Cardiac muscle cell (in vitro differentiated cells and primary cell): ENCODE measurements around the gene UNC119B. TPM values are rescaled to one million over a fixed set of nuclear protein-coding genes. Genes with fewer than 3 reads are reported as not detected.

ENCODE experiments used
- DNase-seq, 2 donors: peaks; one replicate each; pipeline versions ENCODE4 v3.0.0 to v3.0.0-alpha.2; 2010 to 2017; ENCODE audit warnings: low read depth in 1 of 2, low spot score in 1 of 2
- H3K27ac ChIP-seq: fragments of 200-600 bp; sonication (generic); 2 replicates; pipeline ENCODE4 v1.5.1; 2016
- H3K27me3 ChIP-seq: fragments of 200-600 bp; sonication (generic); 2 replicates; pipeline ENCODE4 v1.6.0; 2016; ENCODE audit warnings: control low read depth
- H3K36me3 ChIP-seq: fragments of 200-600 bp; sonication (generic); 2 replicates; pipeline ENCODE4 v1.5.1; 2016; ENCODE audit warnings: control low read depth
- H3K4me1 ChIP-seq: fragments of 200-600 bp; sonication (generic); 2 replicates; pipeline ENCODE4 v1.8.1; 2017; ENCODE audit warnings: low read depth, mild to moderate bottlenecking, mixed run types
- H3K4me3 ChIP-seq: fragments of 200-600 bp; sonication (generic); 2 replicates; pipeline ENCODE4 v1.5.1; 2016; ENCODE audit warnings: mild to moderate bottlenecking
- H3K9me3 ChIP-seq: fragments of 200-600 bp; sonication (generic); 2 replicates; pipeline ENCODE4 v1.5.1; 2017; ENCODE audit warnings: low read depth, mild to moderate bottlenecking, control low read depth
- polyA plus RNA-seq: library from polyadenylated mRNA; unstranded; fragments of >200 nt; fragmentation: Nextera tagmentation; extraction: Ambion mirVana; gene quantifications from 2 replicates; pipeline ENCODE4 v1.2.1, GENCODE V29; 2016
- total RNA-seq: library from RNA; depleted of rRNA; stranded (reverse); fragments of >200 nt; gene quantifications from 2 replicates; pipeline ENCODE4 v1.2.3, GENCODE V29; 2016
- TF ChIP-seq, protein P1 (sequence below): IDR thresholded peaks from 2 replicates; pipeline ENCODE4 v1.5.1; 2012; ENCODE audit warnings: low read depth, mild to moderate bottlenecking, low read length

Gene UNC119B
- total and polyA plus RNA-seq, 2 experiments from 2014 or later = 14.7 to 28.2 TPM

DNA sequence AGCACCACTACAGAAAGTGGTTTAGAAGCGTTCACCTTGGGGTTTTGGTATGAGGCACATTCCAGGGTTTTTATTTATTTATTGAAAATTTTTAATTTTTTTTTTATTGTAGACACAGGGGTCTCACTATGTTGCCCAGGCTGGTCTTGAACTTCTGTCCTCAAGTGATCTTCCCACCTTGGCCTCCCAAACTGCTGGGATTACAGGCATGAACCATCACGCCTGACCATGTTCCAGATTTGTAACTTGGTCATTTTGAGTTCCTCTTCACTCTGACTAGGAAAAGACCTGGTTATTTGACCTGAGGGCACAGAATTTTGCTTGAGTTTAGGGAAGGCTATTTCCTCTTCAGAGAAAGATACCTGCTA lies 20.2 kb upstream of the UNC119B start:
- Histone ChIP-seq H3K36me3 (peaks cover 9% of the 10 kb centered on the region), H3K4me3 (no peak overlapping the region), H3K27ac (no peak overlapping the region), H3K9me3 (no peaks in the 10 kb centered on the region), H3K4me1 (peaks cover 25% of the 10 kb centered on the region), H3K27me3 (no peaks in the 10 kb centered on the region)
- no peak for DNase-seq
- TF ChIP-seq, protein P1, sequence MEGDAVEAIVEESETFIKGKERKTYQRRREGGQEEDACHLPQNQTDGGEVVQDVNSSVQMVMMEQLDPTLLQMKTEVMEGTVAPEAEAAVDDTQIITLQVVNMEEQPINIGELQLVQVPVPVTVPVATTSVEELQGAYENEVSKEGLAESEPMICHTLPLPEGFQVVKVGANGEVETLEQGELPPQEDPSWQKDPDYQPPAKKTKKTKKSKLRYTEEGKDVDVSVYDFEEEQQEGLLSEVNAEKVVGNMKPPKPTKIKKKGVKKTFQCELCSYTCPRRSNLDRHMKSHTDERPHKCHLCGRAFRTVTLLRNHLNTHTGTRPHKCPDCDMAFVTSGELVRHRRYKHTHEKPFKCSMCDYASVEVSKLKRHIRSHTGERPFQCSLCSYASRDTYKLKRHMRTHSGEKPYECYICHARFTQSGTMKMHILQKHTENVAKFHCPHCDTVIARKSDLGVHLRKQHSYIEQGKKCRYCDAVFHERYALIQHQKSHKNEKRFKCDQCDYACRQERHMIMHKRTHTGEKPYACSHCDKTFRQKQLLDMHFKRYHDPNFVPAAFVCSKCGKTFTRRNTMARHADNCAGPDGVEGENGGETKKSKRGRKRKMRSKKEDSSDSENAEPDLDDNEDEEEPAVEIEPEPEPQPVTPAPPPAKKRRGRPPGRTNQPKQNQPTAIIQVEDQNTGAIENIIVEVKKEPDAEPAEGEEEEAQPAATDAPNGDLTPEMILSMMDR = no peak

DNA sequence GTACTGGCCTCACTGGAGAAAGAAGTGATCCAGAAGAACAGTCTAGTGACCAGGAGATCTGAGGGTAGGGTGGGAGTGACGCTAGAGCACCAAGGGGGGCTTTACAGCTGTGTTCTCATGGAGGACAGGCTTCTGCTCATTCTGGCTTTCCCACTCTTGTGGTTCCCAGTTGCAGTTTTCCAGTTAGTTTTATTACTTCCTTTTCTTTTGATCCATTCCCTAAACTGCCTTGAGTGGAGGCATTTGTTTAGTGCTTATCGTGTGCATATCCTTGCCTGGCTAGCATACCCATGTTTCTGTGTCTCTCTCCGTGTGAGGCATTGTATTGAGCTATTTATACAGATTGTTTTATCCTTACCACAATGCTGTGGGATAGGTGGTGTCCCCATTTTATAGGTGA lies 19.3 kb upstream of the UNC119B start:
- Histone ChIP-seq H3K4me3 (no peak overlapping the region), H3K27ac (no peak overlapping the region), H3K27me3 (no peaks in the 10 kb centered on the region), H3K4me1 (peaks cover 25% of the 10 kb centered on the region), H3K9me3 (no peaks in the 10 kb centered on the region), H3K36me3 (peaks cover 18% of the 10 kb centered on the region)
- DNase-seq = no peak
- TF ChIP-seq, protein P1 = no peak

DNA sequence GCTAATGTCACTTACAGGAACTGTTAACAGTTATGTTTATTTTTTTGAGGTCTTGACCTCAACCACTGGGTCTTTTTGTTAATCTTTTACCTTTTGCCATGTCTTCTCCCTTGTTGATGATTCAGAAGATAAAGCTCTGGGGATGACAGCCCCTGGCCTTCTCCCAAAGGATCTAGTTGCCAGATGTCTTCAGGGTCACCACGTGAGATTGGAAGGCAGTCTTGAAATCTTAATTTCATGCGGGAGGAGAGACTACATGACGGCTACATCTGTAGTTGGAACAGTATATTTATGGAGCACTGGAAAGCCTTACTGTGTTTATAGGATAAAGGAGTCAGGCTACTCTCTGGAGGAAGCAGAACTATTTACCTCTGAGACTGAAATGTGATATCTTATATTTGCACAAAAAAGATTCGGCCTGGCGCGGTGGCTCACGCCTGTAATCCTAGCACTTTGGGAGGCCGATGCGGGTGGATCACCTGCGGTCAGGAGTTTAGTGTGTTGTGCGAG lies 17.7 kb upstream of the UNC119B start:
- TF ChIP-seq, protein P1 = no peak
- Histone ChIP-seq H3K4me1 (peaks cover 25% of the 10 kb centered on the region), H3K36me3 (peaks cover 34% of the 10 kb centered on the region), H3K27ac (no peak overlapping the region), H3K27me3 (no peaks in the 10 kb centered on the region), H3K9me3 (no peaks in the 10 kb centered on the region), H3K4me3 (no peak overlapping the region)
- no peak for DNase-seq

- no peak for DNase-seq
These were observed 16.4 kb upstream of the UNC119B start for GRCh38 chr12:120693848-120694247.

GRCh38 chr12:120696626-120697025 lies 13.6 kb upstream of the UNC119B start:
- Histone ChIP-seq H3K36me3 (peaks cover 53% of the 10 kb centered on the region), H3K4me1 (no peaks in the 10 kb centered on the region), H3K27me3 (no peaks in the 10 kb centered on the region), H3K27ac (no peak overlapping the region), H3K9me3 (no peaks in the 10 kb centered on the region), H3K4me3 (no peak overlapping the region)
- DNase-seq = no peak
- TF ChIP-seq, protein P1 = no peak

More at GRCh38 chr12:120693848-120694247, 16.4 kb upstream of the UNC119B start:
- no peak overlapping the region for H3K27ac ChIP-seq
- peaks cover 16% of the 10 kb centered on the region for H3K4me1 ChIP-seq
- TF ChIP-seq, protein P1 = no peak
- H3K4me3 ChIP-seq = no peak overlapping the region
- H3K9me3 ChIP-seq = no peaks in the 10 kb centered on the region
- H3K36me3 ChIP-seq = peaks cover 37% of the 10 kb centered on the region
- no peaks in the 10 kb centered on the region for H3K27me3 ChIP-seq
